ENCODE measurements around the gene SEC14L5. TPM values are rescaled to one million over a fixed set of nuclear protein-coding genes. Genes with fewer than 3 reads are reported as not detected.

Gene SEC14L5
- total RNA-seq, 1 experiment from 2014 or later = 0.27 TPM

GRCh38 chr16:5015351-5015750 lies 57.2 kb downstream of the SEC14L5 start:
- no peaks in the 10 kb centered on the region for H3K36me3 ChIP-seq (ENCODE audit: control insufficient read depth in 1 of 2, insufficient read depth in 2 of 2, low read length in 2 of 2)
- ATAC-seq = peak; percentile 78
- POLR2A ChIA-PET = no interaction called here
- H3K4me3 ChIP-seq (replicated peaks in 1 of 2; ENCODE audit: low read depth in 1 of 2, low read length in 2 of 2) = no peak overlapping the region
- no peak for DNase-seq (ENCODE audit: low read depth, low spot score)
- intact Hi-C loops (cut with micrococcal nuclease) = no loop called here
- H3K9me3 ChIP-seq (ENCODE audit: control insufficient read depth in 1 of 2, insufficient read depth in 1 of 2, low read depth in 1 of 2, low read length in 2 of 2) = no peaks in the 10 kb centered on the region
- RAD21 ChIA-PET (ENCODE audit: low non-redundant PET in 1 of 2, low total read pairs in 2 of 2, uncharacterized antibody in 2 of 2, unreplicated experiment in 2 of 2) = no interaction called here
- no TSS peak for BruUV-seq (replicated peaks)
- no peaks in the 10 kb centered on the region for H3K27me3 ChIP-seq (ENCODE audit: insufficient read depth, low read length)
- CTCF ChIA-PET = no interaction called here
- no peak overlapping the region for H3K4me2 ChIP-seq (ENCODE audit: low read length)
- no peak overlapping the region for H3K27ac ChIP-seq (ENCODE audit: low read depth, low read length)
- H3K9ac ChIP-seq (ENCODE audit: low read length) = no peak overlapping the region
- H2AFZ ChIP-seq (ENCODE audit: low read depth, low read length, poor library complexity, severe bottlenecking) = no peak overlapping the region
- H3K9me2 ChIP-seq (ENCODE audit: insufficient read depth) = no peaks in the 10 kb centered on the region
- no peak for TF ChIP-seq CBX3 (IDR thresholded peaks at IDR 0.05; ENCODE audit: low read depth)
- TF ChIP-seq ZNF274 (IDR thresholded peaks at IDR 0.05; ENCODE audit: low read depth, low read length) = no peak
- TF ChIP-seq POLR2AphosphoS5 (IDR thresholded peaks at IDR 0.05; ENCODE audit: low read depth, low read length) = no peak
- TF ChIP-seq POLR2A (IDR thresholded peaks at IDR 0.05; ENCODE audit: borderline replicate concordance, extremely low read depth, insufficient read depth, insufficient read length) = no peak
- TF ChIP-seq SIN3A (IDR thresholded peaks at IDR 0.05; ENCODE audit: low read depth) = no peak
- no peak for TF ChIP-seq EZH2phosphoT487 (IDR thresholded peaks at IDR 0.05; ENCODE audit: borderline replicate concordance)
- TF ChIP-seq, protein P1, sequence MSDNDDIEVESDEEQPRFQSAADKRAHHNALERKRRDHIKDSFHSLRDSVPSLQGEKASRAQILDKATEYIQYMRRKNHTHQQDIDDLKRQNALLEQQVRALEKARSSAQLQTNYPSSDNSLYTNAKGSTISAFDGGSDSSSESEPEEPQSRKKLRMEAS (IDR thresholded peaks at IDR 0.05) = no peak
- no peak for TF ChIP-seq TCF7L2 (IDR thresholded peaks at IDR 0.05; ENCODE audit: borderline replicate concordance, extremely low read depth, insufficient read depth, insufficient read length)
- TF ChIP-seq ELF1 (IDR thresholded peaks at IDR 0.05; ENCODE audit: borderline replicate concordance, low read depth) = no peak
- no peak for TF ChIP-seq RAD21 (IDR thresholded peaks at IDR 0.05; ENCODE audit: low read depth)
- no peak for TF ChIP-seq JUND (IDR thresholded peaks at IDR 0.05)
- TF ChIP-seq EZH2 (IDR thresholded peaks at IDR 0.05) = no peak
- no peak for TF ChIP-seq EGR1 (IDR thresholded peaks at IDR 0.05; ENCODE audit: low read depth)
- no peak for TF ChIP-seq CEBPB (IDR thresholded peaks at IDR 0.05; ENCODE audit: low read depth)
- no peak for TF ChIP-seq ZFX (IDR thresholded peaks at IDR 0.05)
- TF ChIP-seq FOSL1 (IDR thresholded peaks at IDR 0.05; ENCODE audit: low read depth) = no peak
- TF ChIP-seq YY1 (IDR thresholded peaks at IDR 0.05; ENCODE audit: extremely low read depth, insufficient replicate concordance, low read depth, low read length) = no peak
- TF ChIP-seq SP1 (IDR thresholded peaks at IDR 0.05; ENCODE audit: low read depth) = no peak
- TF ChIP-seq, protein P2, sequence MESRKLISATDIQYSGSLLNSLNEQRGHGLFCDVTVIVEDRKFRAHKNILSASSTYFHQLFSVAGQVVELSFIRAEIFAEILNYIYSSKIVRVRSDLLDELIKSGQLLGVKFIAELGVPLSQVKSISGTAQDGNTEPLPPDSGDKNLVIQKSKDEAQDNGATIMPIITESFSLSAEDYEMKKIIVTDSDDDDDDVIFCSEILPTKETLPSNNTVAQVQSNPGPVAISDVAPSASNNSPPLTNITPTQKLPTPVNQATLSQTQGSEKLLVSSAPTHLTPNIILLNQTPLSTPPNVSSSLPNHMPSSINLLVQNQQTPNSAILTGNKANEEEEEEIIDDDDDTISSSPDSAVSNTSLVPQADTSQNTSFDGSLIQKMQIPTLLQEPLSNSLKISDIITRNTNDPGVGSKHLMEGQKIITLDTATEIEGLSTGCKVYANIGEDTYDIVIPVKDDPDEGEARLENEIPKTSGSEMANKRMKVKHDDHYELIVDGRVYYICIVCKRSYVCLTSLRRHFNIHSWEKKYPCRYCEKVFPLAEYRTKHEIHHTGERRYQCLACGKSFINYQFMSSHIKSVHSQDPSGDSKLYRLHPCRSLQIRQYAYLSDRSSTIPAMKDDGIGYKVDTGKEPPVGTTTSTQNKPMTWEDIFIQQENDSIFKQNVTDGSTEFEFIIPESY (IDR thresholded peaks at IDR 0.05; ENCODE audit: extremely low read depth, insufficient replicate concordance, low read length) = no peak
- TF ChIP-seq, protein P3, sequence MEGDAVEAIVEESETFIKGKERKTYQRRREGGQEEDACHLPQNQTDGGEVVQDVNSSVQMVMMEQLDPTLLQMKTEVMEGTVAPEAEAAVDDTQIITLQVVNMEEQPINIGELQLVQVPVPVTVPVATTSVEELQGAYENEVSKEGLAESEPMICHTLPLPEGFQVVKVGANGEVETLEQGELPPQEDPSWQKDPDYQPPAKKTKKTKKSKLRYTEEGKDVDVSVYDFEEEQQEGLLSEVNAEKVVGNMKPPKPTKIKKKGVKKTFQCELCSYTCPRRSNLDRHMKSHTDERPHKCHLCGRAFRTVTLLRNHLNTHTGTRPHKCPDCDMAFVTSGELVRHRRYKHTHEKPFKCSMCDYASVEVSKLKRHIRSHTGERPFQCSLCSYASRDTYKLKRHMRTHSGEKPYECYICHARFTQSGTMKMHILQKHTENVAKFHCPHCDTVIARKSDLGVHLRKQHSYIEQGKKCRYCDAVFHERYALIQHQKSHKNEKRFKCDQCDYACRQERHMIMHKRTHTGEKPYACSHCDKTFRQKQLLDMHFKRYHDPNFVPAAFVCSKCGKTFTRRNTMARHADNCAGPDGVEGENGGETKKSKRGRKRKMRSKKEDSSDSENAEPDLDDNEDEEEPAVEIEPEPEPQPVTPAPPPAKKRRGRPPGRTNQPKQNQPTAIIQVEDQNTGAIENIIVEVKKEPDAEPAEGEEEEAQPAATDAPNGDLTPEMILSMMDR (IDR thresholded peaks at IDR 0.05 in 2 of 3, conservative IDR thresholded peaks at IDR 0.05 in 1 of 3; ENCODE audit: borderline replicate concordance in 1 of 3, insufficient read depth in 1 of 3, low read depth in 2 of 3, low read length in 2 of 3) = no peak
- no peaks in the 10 kb centered on the region for H3K79me2 ChIP-seq (ENCODE audit: insufficient read depth, low read length)
- no peaks in the 10 kb centered on the region for H3K4me1 ChIP-seq (ENCODE audit: control insufficient read depth in 1 of 2, insufficient read depth in 2 of 2, low read length in 2 of 2)
- H4K20me1 ChIP-seq (ENCODE audit: insufficient read depth) = no peaks in the 10 kb centered on the region
